ENCODE results near the gene LUC7L2. TPM values are rescaled to one million over a fixed set of nuclear protein-coding genes. Genes with fewer than 3 reads are reported as not detected.

LUC7L2 gene
- total and polyA plus RNA-seq, 9 of the 15 experiments (the other 6 are each of a cell fraction or from before 2014, with no cell fraction given), result 56.1 to 207 (median 141) TPM

GRCh38 chr7:139360210-139360947 lies 685 bp downstream of the LUC7L2 start (continued):
- TF ChIP-seq FOXA1 (IDR thresholded peaks at IDR 0.05; ENCODE audit: borderline replicate concordance) (no peak), USF1 (CRISPR knock-in tag; IDR thresholded peaks at IDR 0.05) (peak; percentile 78), NR4A1 (CRISPR knock-in tag; IDR thresholded peaks at IDR 0.05) (no peak), NR4A1 (tag; IDR thresholded peaks at IDR 0.05) (no peak), ZNF639 (CRISPR knock-in tag; conservative IDR thresholded peaks at IDR 0.05 in 1 of 2, IDR thresholded peaks at IDR 0.05 in 1 of 2) (0 out of 4 replicates have a peak, but pooled peaks of 1 of the 2 experiments have one; percentile 3), PHF8 (IDR thresholded peaks at IDR 0.05; ENCODE audit: borderline replicate concordance, low read length) (peak; percentile 37), DACH1 (IDR thresholded peaks at IDR 0.05; ENCODE audit: partially characterized antibody) (no peak), ZHX1 (conservative IDR thresholded peaks at IDR 0.05; ENCODE audit: low read length) (no peak), TCF7 (IDR thresholded peaks at IDR 0.05; ENCODE audit: borderline replicate concordance) (no peak), NRF1 (conservative IDR thresholded peaks at IDR 0.05 in 1 of 2, IDR thresholded peaks at IDR 0.05 in 1 of 2) (peak; percentile 22 to 60; a peak in 3 of 4 replicates), FOXA3 (CRISPR knock-in tag; conservative IDR thresholded peaks at IDR 0.05 in 1 of 2, IDR thresholded peaks at IDR 0.05 in 1 of 2) (peak in 1 of 2 experiments; percentile 86; a peak in 2 of 4 replicates), ZNF717 (CRISPR knock-in tag; IDR thresholded peaks at IDR 0.05) (no peak), MEIS2 (IDR thresholded peaks at IDR 0.05; ENCODE audit: partially characterized antibody) (no peak), POLR2A (conservative IDR thresholded peaks at IDR 0.05) (no peak; the same call in 1 of the 2 replicates), ZNF609 (CRISPR knock-in tag; IDR thresholded peaks at IDR 0.05; ENCODE audit: borderline replicate concordance) (peak; percentile 0; the same call in 1 of the 2 replicates), ERF (CRISPR knock-in tag; IDR thresholded peaks at IDR 0.05) (no peak), ZNF232 (CRISPR knock-in tag; IDR thresholded peaks at IDR 0.05) (0 out of 2 replicates have a peak, but pooled peaks have one; percentile 63), SPI1 (IDR thresholded peaks at IDR 0.05; ENCODE audit: borderline replicate concordance, low read depth, low read length) (no peak)
